ENCODE results near the gene CARMIL3. TPM values are rescaled to one million over a fixed set of nuclear protein-coding genes. Genes with fewer than 3 reads are reported as not detected.

The CARMIL3 gene
- total RNA-seq, 1 donor from 2014 or later: 0.96 TPM

- no peak for TF ChIP-seq CTCF (IDR thresholded peaks at IDR 0.05)
- DNase-seq (no peak), ATAC-seq (no peak)
- Histone ChIP-seq H3K27me3 (peaks cover 8% of the 10 kb centered on the region), H3K4me3 (no peak overlapping the region), H3K9me3 (no peaks in the 10 kb centered on the region), H3K4me1 (no peaks in the 10 kb centered on the region), H3K36me3 (no peaks in the 10 kb centered on the region), H3K27ac (no peak overlapping the region)
- intact Hi-C loops (cut with DNase I): no loop called here
Observed at GRCh38 chr14:24072881-24073877, 21.4 kb downstream of the CARMIL3 start.

- DNase-seq: no peak
- intact Hi-C loops (cut with DNase I): no loop called here
- no peak for ATAC-seq
- no peaks in the 10 kb centered on the region for H3K9me3 ChIP-seq
- H3K27ac ChIP-seq: no peak overlapping the region
- H3K27me3 ChIP-seq: peaks cover 8% of the 10 kb centered on the region
- H3K4me1 ChIP-seq: no peaks in the 10 kb centered on the region
- no peak overlapping the region for H3K4me3 ChIP-seq
- no peaks in the 10 kb centered on the region for H3K36me3 ChIP-seq
- no peak for TF ChIP-seq CTCF (IDR thresholded peaks at IDR 0.05)
Observed at GRCh38 chr14:24074625-24075484, 23.0 kb downstream of the CARMIL3 start.

GRCh38 chr14:24075485-24076301 lies 23.9 kb downstream of the CARMIL3 start:
- H3K27ac ChIP-seq: no peak overlapping the region
- intact Hi-C loops (cut with DNase I): no loop called here
- DNase-seq: no peak
- TF ChIP-seq CTCF (IDR thresholded peaks at IDR 0.05): no peak
- no peak overlapping the region for H3K4me3 ChIP-seq
- ATAC-seq: no peak
- H3K4me1 ChIP-seq: peaks cover 1% of the 10 kb centered on the region
- H3K9me3 ChIP-seq: no peaks in the 10 kb centered on the region
- H3K27me3 ChIP-seq: peaks cover 8% of the 10 kb centered on the region
- H3K36me3 ChIP-seq: no peaks in the 10 kb centered on the region

DNA sequence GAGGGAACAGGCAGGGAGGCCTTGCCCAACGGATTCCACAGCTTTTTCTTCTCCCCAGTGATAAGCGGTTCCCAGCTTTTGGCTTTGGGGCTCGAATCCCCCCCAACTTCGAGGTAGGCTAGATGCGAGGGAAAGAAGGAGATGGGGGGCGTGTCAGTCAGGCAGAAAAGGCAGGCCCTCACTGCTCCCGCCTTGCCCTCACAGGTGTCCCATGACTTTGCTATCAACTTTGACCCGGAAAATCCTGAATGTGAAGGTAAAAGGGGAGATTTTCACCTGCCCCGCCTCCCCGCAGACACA lies 24.4 kb downstream of the CARMIL3 start:
- intact Hi-C loops (cut with DNase I): no loop called here
- TF ChIP-seq CTCF (IDR thresholded peaks at IDR 0.05): no peak
- no peak for DNase-seq

GRCh38 chr14:24077086-24077485 lies 25.3 kb downstream of the CARMIL3 start:
- no peak for TF ChIP-seq CTCF (IDR thresholded peaks at IDR 0.05)
- intact Hi-C loops (cut with DNase I): no loop called here
- Histone ChIP-seq H3K9me3 (no peaks in the 10 kb centered on the region), H3K27ac (no peak overlapping the region), H3K27me3 (peaks cover 8% of the 10 kb centered on the region), H3K4me1 (peaks cover 10% of the 10 kb centered on the region), H3K4me3 (no peak overlapping the region), H3K36me3 (no peaks in the 10 kb centered on the region)
- no peak for DNase-seq
- ATAC-seq: no peak

More for the DNA sequence above, 24.4 kb downstream of the CARMIL3 start:
- H3K9me3 ChIP-seq: no peaks in the 10 kb centered on the region
- H3K27me3 ChIP-seq: peaks cover 8% of the 10 kb centered on the region
- no peak overlapping the region for H3K27ac ChIP-seq
- ATAC-seq: no peak
- no peak overlapping the region for H3K4me3 ChIP-seq
- peaks cover 4% of the 10 kb centered on the region for H3K4me1 ChIP-seq
- H3K36me3 ChIP-seq: no peaks in the 10 kb centered on the region

Measured in upper lobe of right lung (tissue), 1 donor.